HepG2 (cell line): ENCODE results near the gene SYNE2. TPM values are rescaled to one million over a fixed set of nuclear protein-coding genes. Genes with fewer than 3 reads are reported as not detected.

Source experiments
- ATAC-seq: fragments of 200-7000 bp; cut with Tn5 transposase; 3 replicates; pipeline ENCODE4 v1.9.1; 2020; ENCODE audit warnings: mild to moderate bottlenecking, moderate library complexity
- BruUV-seq: library from RNA; stranded (reverse); fragments of 400-500 nt; replicated peaks from 2 replicates; lab custom pipeline; 2021; lab: Mats Ljungman, UMichigan
- CTCF ChIA-PET: fragments of 300-600 bp; formaldehyde crosslinking; extraction: SDS; loops from one replicate; lab custom pipeline; 2021; ENCODE audit warnings: low total read pairs, inconsistent platforms, low intra/inter-chr PET ratio; lab: Yijun Ruan, JAX
- POLR2A ChIA-PET: fragments of 350-600 bp; sonication (Branson Sonifier 250); formaldehyde crosslinking; loops from one replicate; lab custom pipeline; 2020; ENCODE audit warnings: antibody characterized with exemption, inconsistent platforms; lab: Yijun Ruan, JAX
- DNase-seq: peaks from one replicate; pipeline ENCODE4 v3.0.0-alpha.2; 2015; ENCODE audit warnings: low spot score
- FAIRE-seq: peaks from 3 replicates; lab custom pipeline; 2011; peaks lifted over from hg19 to GRCh38; lab: Jason Lieb, UNC
- H2AFZ ChIP-seq: one replicate; pipeline ENCODE4 v1.6.1; 2011; ENCODE audit warnings: low read length, inconsistent platforms
- H3K27ac ChIP-seq: fragments of 300-600 bp; 3 replicates; pipeline ENCODE4 v1.8.0; 2011; ENCODE audit warnings: mixed run types, mild to moderate bottlenecking, mixed read lengths, low read length, inconsistent platforms; ENCODE audit not compliant: insufficient read depth; ENCODE audit errors: extremely low read length
- H3K27me3 ChIP-seq, 2 experiments: fragments of 200-600 bp in 1 of 2; 2 replicates in 1 of 2; 3 replicates in 1 of 2; pipeline versions ENCODE4 v1.6.0 to v1.8.0; 2011; ENCODE audit warnings: low read length in 2 of 2, mild to moderate bottlenecking in 2 of 2, moderate library complexity in 2 of 2, inconsistent platforms in 1 of 2; ENCODE audit not compliant: insufficient read depth in 2 of 2, control insufficient read depth in 1 of 2
- H3K36me3 ChIP-seq, 2 experiments: fragments of 200-600 bp in 1 of 2; replicated peaks in 1 of 2; 2 replicates in 1 of 2; 3 replicates in 1 of 2; pipeline versions ENCODE4 v1.5.1 to v1.8.0; 2011; ENCODE audit warnings: low read length in 2 of 2, inconsistent platforms in 1 of 2; ENCODE audit not compliant: insufficient read depth in 2 of 2, control insufficient read depth in 1 of 2
- H3K4me1 ChIP-seq: 2 replicates; pipeline ENCODE4 v1.5.1; 2012; ENCODE audit warnings: low read length, inconsistent platforms; ENCODE audit not compliant: insufficient read depth
- H3K4me2 ChIP-seq: 2 replicates; pipeline ENCODE4 v1.6.0; 2011; ENCODE audit warnings: low read depth, low read length, inconsistent platforms
- H3K4me3 ChIP-seq, 3 experiments: fragments of 200-600 bp in 1 of 3; sonication (generic), shearing (Covaris generic) in 1 of 3; replicated peaks in 1 of 3; 2 replicates each; pipeline ENCODE4 v1.5.1; 2011 to 2016; ENCODE audit warnings: low read length in 3 of 3, inconsistent platforms in 2 of 3, low read depth in 2 of 3, mild to moderate bottlenecking in 2 of 3, control low read depth in 1 of 3, mixed read lengths in 1 of 3; ENCODE audit not compliant: insufficient read depth in 1 of 3
- H3K79me2 ChIP-seq: one replicate; pipeline ENCODE4 v1.6.1; 2011; ENCODE audit warnings: low read length, inconsistent platforms; ENCODE audit not compliant: insufficient read depth
- H3K9ac ChIP-seq: 2 replicates; pipeline ENCODE4 v1.6.0; 2011; ENCODE audit warnings: mild to moderate bottlenecking, low read depth, low read length, inconsistent platforms; ENCODE audit not compliant: insufficient read depth
- H3K9me3 ChIP-seq: 2 replicates; pipeline ENCODE4 v1.5.1; 2012; ENCODE audit warnings: mild to moderate bottlenecking, low read length
- H4K20me1 ChIP-seq: 2 replicates; pipeline ENCODE4 v1.6.0; 2011; ENCODE audit warnings: inconsistent platforms, mild to moderate bottlenecking, low read length, moderate library complexity; ENCODE audit not compliant: insufficient read depth
- ARNTL ChIP-seq: sonication (generic); formaldehyde crosslinking; IDR thresholded peaks from 2 replicates; pipeline ENCODE4 v1.4.0; 2020; ENCODE audit warnings: mild to moderate bottlenecking, missing genetic modification reagents
- BRCA1 ChIP-seq: sonication (generic); formaldehyde crosslinking; IDR thresholded peaks from 2 replicates; pipeline ENCODE4 v1.4.0; 2020; ENCODE audit warnings: missing genetic modification reagents
- FOXK2 ChIP-seq: fragments of 450-650 bp; IDR thresholded peaks from 2 replicates; pipeline ENCODE4 v1.6.1; 2016
- GABPB1 ChIP-seq: IDR thresholded peaks from 2 replicates; pipeline ENCODE4 v1.6.1; 2016; ENCODE audit warnings: mild to moderate bottlenecking, missing genetic modification reagents, moderate library complexity, missing compliant biosample characterization
- NFE2 ChIP-seq: sonication (generic); formaldehyde crosslinking; IDR thresholded peaks from 2 replicates; pipeline ENCODE4 v1.4.0; 2020; ENCODE audit warnings: missing genetic modification reagents
- SPEN ChIP-seq: sonication (generic); formaldehyde crosslinking; IDR thresholded peaks from 2 replicates; pipeline ENCODE4 v1.5.1; 2020; ENCODE audit warnings: low read depth, mild to moderate bottlenecking, missing genetic modification reagents
- TCF7 ChIP-seq: sonication (generic); IDR thresholded peaks from 2 replicates; pipeline ENCODE4 v1.6.1; 2016; ENCODE audit warnings: antibody characterized with exemption, low read depth
- TFDP1 ChIP-seq: IDR thresholded peaks from 2 replicates; pipeline ENCODE4 v1.6.1; 2016; ENCODE audit warnings: missing compliant biosample characterization, missing genetic modification reagents, borderline replicate concordance
- ZNF256 ChIP-seq: sonication (generic); formaldehyde crosslinking; conservative IDR thresholded peaks from 2 replicates; pipeline ENCODE4 v1.4.0; 2020; ENCODE audit warnings: missing genetic modification reagents
- ZNF460 ChIP-seq: sonication (generic); formaldehyde crosslinking; IDR thresholded peaks from 2 replicates; pipeline ENCODE4 v1.5.1; 2020; ENCODE audit warnings: missing genetic modification reagents, mild to moderate bottlenecking, borderline replicate concordance
- WGBS: methylation state at CpG from one replicate; pipeline ENCODE4 v1.1.6; 2017; ENCODE audit warnings: low lambda C conversion rate; 5-methylcytosine and 5-hydroxymethylcytosine counted together
- in situ Hi-C: cut with HindIII; loops from 2 replicates; pipeline ENCODE4 v1.10.0; 2017; ENCODE audit warnings: low pct_unique_long_range_greater_than_20kb; ENCODE audit not compliant: extremely low pct_ligation_motif_present
- intact Hi-C: fragments of 100-400 bp; cut with micrococcal nuclease; formaldehyde crosslinking; loops from one replicate; pipeline ENCODE4 v1.10.0; 2022; ENCODE audit not compliant: unreplicated experiment
- polyA plus RNA-seq, 8 experiments: library from polyadenylated mRNA; depleted of rRNA in 3 of 8; stranded (reverse) in 7 of 8; unstranded in 1 of 8; fragments of >200 nt; fragmentation: Illumina TruSeq in 4 of 8; extraction: Trizol in 4 of 8; gene quantifications; 2 replicates each; pipeline versions ENCODE4 v1.2.1 to v1.2.3, GENCODE V29; 2011 to 2016; ENCODE audit warnings: low read depth in 4 of 8, missing spikeins in 1 of 8, mixed read lengths in 1 of 8; ENCODE audit not compliant: insufficient read depth in 1 of 8
- total RNA-seq, 5 experiments: library from RNA; depleted of rRNA; stranded (reverse); fragments of >200 nt; fragmentation: Illumina TruSeq; extraction: Trizol; gene quantifications; 2 replicates each; pipeline ENCODE4 v1.2.3, GENCODE V29; 2016; ENCODE audit warnings: low read depth in 1 of 5
- TF ChIP-seq, protein P1 (sequence below): sonication (generic); formaldehyde crosslinking; IDR thresholded peaks from 2 replicates; pipeline ENCODE4 v1.5.0; 2020; ENCODE audit warnings: mild to moderate bottlenecking, missing genetic modification reagents
- TF ChIP-seq, protein P2 (sequence below): sonication (generic); formaldehyde crosslinking; IDR thresholded peaks from 2 replicates; pipeline ENCODE4 v1.8.0; 2022; ENCODE audit warnings: mild to moderate bottlenecking, missing genetic modification reagents, borderline replicate concordance
- TF ChIP-seq, protein P3 (sequence below): sonication (generic); formaldehyde crosslinking; IDR thresholded peaks from 2 replicates; pipeline ENCODE4 v1.5.1; 2020; ENCODE audit warnings: missing genetic modification reagents, mild to moderate bottlenecking, borderline replicate concordance
- TF ChIP-seq, protein P4 (sequence below): sonication (generic); formaldehyde crosslinking; IDR thresholded peaks from 2 replicates; pipeline ENCODE4 v1.4.0; 2020; ENCODE audit warnings: low read depth, mild to moderate bottlenecking, missing genetic modification reagents

Gene SYNE2
- total and polyA plus RNA-seq, 2 of the 13 experiments (the other 11 are each of a cell fraction or from before 2014, with no cell fraction given) = 6.2 to 13.3 TPM

- TF ChIP-seq, protein P1, sequence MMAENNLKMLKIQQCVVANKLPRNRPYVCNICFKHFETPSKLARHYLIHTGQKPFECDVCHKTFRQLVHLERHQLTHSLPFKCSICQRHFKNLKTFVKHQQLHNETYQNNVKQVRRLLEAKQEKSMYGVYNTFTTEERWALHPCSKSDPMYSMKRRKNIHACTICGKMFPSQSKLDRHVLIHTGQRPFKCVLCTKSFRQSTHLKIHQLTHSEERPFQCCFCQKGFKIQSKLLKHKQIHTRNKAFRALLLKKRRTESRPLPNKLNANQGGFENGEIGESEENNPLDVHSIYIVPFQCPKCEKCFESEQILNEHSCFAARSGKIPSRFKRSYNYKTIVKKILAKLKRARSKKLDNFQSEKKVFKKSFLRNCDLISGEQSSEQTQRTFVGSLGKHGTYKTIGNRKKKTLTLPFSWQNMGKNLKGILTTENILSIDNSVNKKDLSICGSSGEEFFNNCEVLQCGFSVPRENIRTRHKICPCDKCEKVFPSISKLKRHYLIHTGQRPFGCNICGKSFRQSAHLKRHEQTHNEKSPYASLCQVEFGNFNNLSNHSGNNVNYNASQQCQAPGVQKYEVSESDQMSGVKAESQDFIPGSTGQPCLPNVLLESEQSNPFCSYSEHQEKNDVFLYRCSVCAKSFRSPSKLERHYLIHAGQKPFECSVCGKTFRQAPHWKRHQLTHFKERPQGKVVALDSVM (CRISPR knock-in tag) = no peak
- TF ChIP-seq NFE2 (no peak), TFDP1 (CRISPR knock-in tag) (no peak), SPEN (CRISPR knock-in tag) (no peak), FOXK2 (no peak)
- TF ChIP-seq, protein P2, sequence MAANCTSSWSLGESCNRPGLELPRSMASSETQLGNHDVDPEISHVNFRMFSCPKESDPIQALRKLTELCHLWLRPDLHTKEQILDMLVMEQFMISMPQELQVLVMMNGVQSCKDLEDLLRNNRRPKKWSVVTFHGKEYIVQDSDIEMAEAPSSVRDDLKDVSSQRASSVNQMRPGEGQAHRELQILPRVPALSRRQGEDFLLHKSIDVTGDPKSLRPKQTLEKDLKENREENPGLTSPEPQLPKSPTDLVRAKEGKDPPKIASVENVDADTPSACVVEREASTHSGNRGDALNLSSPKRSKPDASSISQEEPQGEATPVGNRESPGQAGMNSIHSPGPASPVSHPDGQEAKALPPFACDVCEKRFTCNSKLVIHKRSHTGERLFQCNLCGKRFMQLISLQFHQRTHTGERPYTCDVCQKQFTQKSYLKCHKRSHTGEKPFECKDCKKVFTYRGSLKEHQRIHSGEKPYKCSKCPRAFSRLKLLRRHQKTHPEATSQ (CRISPR knock-in tag) = no peak
Observed at GRCh38 chr14:64089920-64090319, 237.1 kb downstream of the SYNE2 start (continued).

DNA sequence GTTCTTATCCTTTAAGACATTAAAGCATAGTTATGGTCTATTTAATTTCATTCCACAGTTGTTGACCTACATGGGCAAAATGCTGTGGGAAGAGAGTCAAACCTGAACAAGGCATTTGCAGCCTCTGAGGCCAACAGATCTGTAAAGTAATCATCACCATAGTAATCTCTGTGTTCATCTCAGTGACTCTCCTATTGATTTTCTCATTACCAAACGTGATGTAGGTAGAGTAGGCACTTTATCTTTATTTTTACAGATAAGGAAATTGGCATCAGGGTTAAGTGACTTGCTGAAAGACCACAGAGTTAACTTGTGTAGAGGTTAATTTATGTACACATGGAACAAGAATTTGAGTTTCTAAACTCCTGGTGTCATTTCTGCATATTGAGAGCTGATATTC, 238.4 kb downstream of the SYNE2 start:
- no peak overlapping the region for H2AFZ ChIP-seq
- in situ Hi-C loops (no loop called here), intact Hi-C loops (no loop called here)
- ChIA-PET POLR2A (no interaction called here), CTCF (no interaction called here)
- 56% methylated on average over 1 of the region's 1 CpG for WGBS
- no peak overlapping the region for H3K27ac ChIP-seq
- H3K36me3 ChIP-seq = no peaks in the 10 kb centered on the region; a peak in 1 of 5 replicates
- no peak for FAIRE-seq
- no peak for ATAC-seq
- H3K27me3 ChIP-seq = no peaks in the 10 kb centered on the region
- no peak for DNase-seq
- no peaks in the 10 kb centered on the region for H4K20me1 ChIP-seq
- no peak overlapping the region for H3K4me2 ChIP-seq
- no peaks in the 10 kb centered on the region for H3K9me3 ChIP-seq
- no peaks in the 10 kb centered on the region for H3K4me1 ChIP-seq
- H3K4me3 ChIP-seq = no peak overlapping the region
- BruUV-seq = no TSS peak
- no peaks in the 10 kb centered on the region for H3K79me2 ChIP-seq
- H3K9ac ChIP-seq = no peak overlapping the region
- TF ChIP-seq ZNF256 (CRISPR knock-in tag) (no peak), GABPB1 (no peak), ZNF460 (no peak), ARNTL (no peak), BRCA1 (no peak), TCF7 (no peak)
- TF ChIP-seq, protein P3, sequence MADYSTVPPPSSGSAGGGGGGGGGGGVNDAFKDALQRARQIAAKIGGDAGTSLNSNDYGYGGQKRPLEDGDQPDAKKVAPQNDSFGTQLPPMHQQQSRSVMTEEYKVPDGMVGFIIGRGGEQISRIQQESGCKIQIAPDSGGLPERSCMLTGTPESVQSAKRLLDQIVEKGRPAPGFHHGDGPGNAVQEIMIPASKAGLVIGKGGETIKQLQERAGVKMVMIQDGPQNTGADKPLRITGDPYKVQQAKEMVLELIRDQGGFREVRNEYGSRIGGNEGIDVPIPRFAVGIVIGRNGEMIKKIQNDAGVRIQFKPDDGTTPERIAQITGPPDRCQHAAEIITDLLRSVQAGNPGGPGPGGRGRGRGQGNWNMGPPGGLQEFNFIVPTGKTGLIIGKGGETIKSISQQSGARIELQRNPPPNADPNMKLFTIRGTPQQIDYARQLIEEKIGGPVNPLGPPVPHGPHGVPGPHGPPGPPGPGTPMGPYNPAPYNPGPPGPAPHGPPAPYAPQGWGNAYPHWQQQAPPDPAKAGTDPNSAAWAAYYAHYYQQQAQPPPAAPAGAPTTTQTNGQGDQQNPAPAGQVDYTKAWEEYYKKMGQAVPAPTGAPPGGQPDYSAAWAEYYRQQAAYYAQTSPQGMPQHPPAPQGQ (CRISPR knock-in tag) = no peak
- TF ChIP-seq, protein P4, sequence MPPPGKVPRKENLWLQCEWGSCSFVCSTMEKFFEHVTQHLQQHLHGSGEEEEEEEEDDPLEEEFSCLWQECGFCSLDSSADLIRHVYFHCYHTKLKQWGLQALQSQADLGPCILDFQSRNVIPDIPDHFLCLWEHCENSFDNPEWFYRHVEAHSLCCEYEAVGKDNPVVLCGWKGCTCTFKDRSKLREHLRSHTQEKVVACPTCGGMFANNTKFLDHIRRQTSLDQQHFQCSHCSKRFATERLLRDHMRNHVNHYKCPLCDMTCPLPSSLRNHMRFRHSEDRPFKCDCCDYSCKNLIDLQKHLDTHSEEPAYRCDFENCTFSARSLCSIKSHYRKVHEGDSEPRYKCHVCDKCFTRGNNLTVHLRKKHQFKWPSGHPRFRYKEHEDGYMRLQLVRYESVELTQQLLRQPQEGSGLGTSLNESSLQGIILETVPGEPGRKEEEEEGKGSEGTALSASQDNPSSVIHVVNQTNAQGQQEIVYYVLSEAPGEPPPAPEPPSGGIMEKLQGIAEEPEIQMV (CRISPR knock-in tag) = no peak
